DMS79 treated with DMSO at 0.1 percent for 48 hours (cell line): ENCODE results near the gene ATP4B.

Experiments
- DNase-seq: peaks from one replicate; lab custom pipeline; 2025; lab: John Stamatoyannopoulos, UW

Gene ATP4B

GRCh38 chr13:113642563-113642962 lies 15.4 kb downstream of the ATP4B start:
- no peak for DNase-seq

GRCh38 chr13:113641426-113641825 lies 16.6 kb downstream of the ATP4B start:
- DNase-seq = no peak

GRCh38 chr13:113639616-113640262 lies 18.3 kb downstream of the ATP4B start:
- no peak for DNase-seq

GRCh38 chr13:113638806-113639205 lies 19.2 kb downstream of the ATP4B start:
- DNase-seq = no peak

- DNase-seq = no peak
Measured at GRCh38 chr13:113638173-113638746, 19.7 kb downstream of the ATP4B start.

GRCh38 chr13:113637262-113638160 lies 20.5 kb downstream of the ATP4B start:
- no peak for DNase-seq

- DNase-seq = no peak
Measured at GRCh38 chr13:113636266-113636963, 21.6 kb downstream of the ATP4B start.

- DNase-seq = no peak
Measured at GRCh38 chr13:113635709-113636108, 22.3 kb downstream of the ATP4B start.

GRCh38 chr13:113635048-113635420 lies 23.0 kb downstream of the ATP4B start:
- no peak for DNase-seq

- DNase-seq = no peak
Measured at GRCh38 chr13:113634279-113635047, 23.5 kb downstream of the ATP4B start.

- no peak for DNase-seq
Measured at GRCh38 chr13:113633485-113633873, 24.5 kb downstream of the ATP4B start.

- DNase-seq = no peak
Measured at GRCh38 chr13:113632706-113633484, 25.1 kb downstream of the ATP4B start.

- no peak for DNase-seq
Measured at GRCh38 chr13:113631341-113632095, 26.5 kb downstream of the ATP4B start.

- DNase-seq = no peak
Measured at GRCh38 chr13:113630804-113631203, 27.2 kb downstream of the ATP4B start.

GRCh38 chr13:113630296-113630695 lies 27.7 kb downstream of the ATP4B start:
- no peak for DNase-seq

GRCh38 chr13:113629866-113630265 lies 28.1 kb downstream of the ATP4B start:
- DNase-seq = no peak

- DNase-seq = no peak
Measured at GRCh38 chr13:113628291-113629270, 29.4 kb downstream of the ATP4B start.

GRCh38 chr13:113627136-113627535 lies 30.9 kb downstream of the ATP4B start:
- no peak for DNase-seq
